GM12891 (cell line): ENCODE measurements around the gene LINS1.

ENCODE experiments used
- POLR2A ChIP-seq: IDR thresholded peaks from 2 replicates; pipeline ENCODE4 v1.6.1; 2011; ENCODE audit warnings: low read depth, low read length, control low read depth
- POLR2AphosphoS5 ChIP-seq: IDR thresholded peaks from 2 replicates; pipeline ENCODE4 v1.6.1; 2011; ENCODE audit warnings: low read depth, low read length, control low read depth
- TAF1 ChIP-seq: IDR thresholded peaks from 2 replicates; pipeline ENCODE4 v1.6.1; 2011; ENCODE audit warnings: low read depth, low read length, control low read depth

GRCh38 chr15:100635406-100636071 is 33.6 kb upstream of the LINS1 start:
- no peak for TF ChIP-seq POLR2A
- TF ChIP-seq POLR2AphosphoS5 = no peak
- TF ChIP-seq TAF1 = no peak
